ENCODE measurements around the gene ZER1.
A peak's percentile ranks its signal among the peaks of the same experiment; 100 is the strongest.

Gene ZER1

DNA sequence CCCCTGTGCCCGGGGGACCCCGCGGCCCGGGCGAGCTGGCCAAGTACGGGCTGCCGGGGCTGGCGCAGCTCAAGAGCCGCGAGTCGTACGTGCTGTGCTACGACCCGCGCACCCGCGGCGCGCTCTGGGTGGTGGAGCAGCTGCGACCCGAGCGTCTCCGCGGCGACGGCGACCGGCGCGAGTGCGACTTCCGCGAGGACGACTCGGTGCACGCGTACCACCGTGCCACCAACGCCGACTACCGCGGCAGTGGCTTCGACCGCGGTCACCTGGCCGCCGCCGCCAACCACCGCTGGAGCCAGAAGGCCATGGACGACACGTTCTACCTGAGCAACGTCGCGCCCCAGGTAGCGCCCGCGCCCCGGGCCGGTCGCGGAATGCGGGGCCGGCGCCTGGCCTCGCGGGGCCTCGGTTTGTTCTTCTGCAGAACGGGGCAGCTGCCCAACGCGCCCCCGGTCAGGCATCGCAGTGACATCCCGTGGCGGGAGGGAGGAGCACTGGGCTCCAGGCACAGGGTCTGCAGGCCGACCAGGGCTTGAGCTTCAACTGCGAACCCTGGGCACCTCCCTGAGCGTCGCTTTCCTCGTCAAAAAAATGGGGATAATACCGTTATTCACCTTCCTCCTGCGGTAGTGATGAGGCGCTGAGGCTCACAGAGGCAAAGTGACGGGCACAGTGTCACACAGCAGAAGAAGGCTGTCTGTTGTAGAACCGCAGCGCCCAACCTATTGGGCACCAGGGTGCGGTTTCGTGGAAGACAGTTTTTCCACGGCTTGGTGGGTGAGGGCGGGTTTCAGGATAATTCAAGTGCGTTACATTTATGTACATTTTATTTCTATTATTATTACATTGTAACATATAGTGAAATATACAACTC lies 47.4 kb upstream of the ZER1 start:
- H3K9me3 ChIP-seq (ENCODE audit: insufficient read depth, low read depth, low read length): no peaks in the 10 kb centered on the region
- peak overlapping the region; percentile 93 for H3K4me2 ChIP-seq (ENCODE audit: low read length)
- peak overlapping the region; percentile 56 for H3K18ac ChIP-seq (ENCODE audit: low read length)
- H3K23ac ChIP-seq (ENCODE audit: low read length): no peak overlapping the region
- H2BK5ac ChIP-seq (ENCODE audit: low read depth, low read length, poor library complexity): peak overlapping the region; percentile 38
- H3K14ac ChIP-seq (ENCODE audit: low read length): peak overlapping the region; percentile 55
- peak overlapping the region; percentile 18 for H2BK120ac ChIP-seq (ENCODE audit: insufficient read depth, low read length, poor library complexity)
- peaks cover 1% of the 10 kb centered on the region for H3K79me2 ChIP-seq (ENCODE audit: control insufficient read depth, insufficient read depth, low read length, poor library complexity)
- no peak overlapping the region for H4K12ac ChIP-seq (ENCODE audit: low read depth, low read length)
- H3K36me3 ChIP-seq (ENCODE audit: control insufficient read depth in 1 of 2, insufficient read depth in 2 of 2, low read length in 2 of 2): peaks cover 32% of the 10 kb centered on the region in 2 experiments
- peak overlapping the region; percentile 68 for H4K91ac ChIP-seq (ENCODE audit: low read depth, low read length)
- WGBS (ENCODE audit: extremely low coverage, insufficient coverage, insufficient read length): no CpG with 5 or more reads among the region's 90 CpGs
- DNase-seq: peak in 1 of 2 donors; percentile 39
- peak overlapping the region; percentile 6 for H3K9ac ChIP-seq (ENCODE audit: low read length)
- peaks cover 11 to 13% of the 10 kb centered on the region in 2 experiments for H3K4me1 ChIP-seq (ENCODE audit: control insufficient read depth in 1 of 2, insufficient read depth in 2 of 2, low read length in 2 of 2)
- peak overlapping the region; percentile 65 for H2AFZ ChIP-seq (ENCODE audit: insufficient read depth, low read length, poor library complexity)
- peak overlapping the region; percentile 81 for H3K4me3 ChIP-seq (ENCODE audit: low read depth, low read length)
- peak overlapping the region; percentile 40 for H4K8ac ChIP-seq (ENCODE audit: low read depth, low read length)
- H3K79me1 ChIP-seq (ENCODE audit: low read length): peaks cover 4% of the 10 kb centered on the region
- H2AK5ac ChIP-seq (ENCODE audit: low read length): no peak overlapping the region
- no peak overlapping the region for H3K4ac ChIP-seq (ENCODE audit: low read depth, low read length)
- no peak overlapping the region for H3K27ac ChIP-seq (ENCODE audit: low read depth, low read length)
- no peak overlapping the region for H2BK12ac ChIP-seq (ENCODE audit: low read length)
- no peaks in the 10 kb centered on the region for H3K27me3 ChIP-seq (ENCODE audit: insufficient read depth, low read length)

DNA sequence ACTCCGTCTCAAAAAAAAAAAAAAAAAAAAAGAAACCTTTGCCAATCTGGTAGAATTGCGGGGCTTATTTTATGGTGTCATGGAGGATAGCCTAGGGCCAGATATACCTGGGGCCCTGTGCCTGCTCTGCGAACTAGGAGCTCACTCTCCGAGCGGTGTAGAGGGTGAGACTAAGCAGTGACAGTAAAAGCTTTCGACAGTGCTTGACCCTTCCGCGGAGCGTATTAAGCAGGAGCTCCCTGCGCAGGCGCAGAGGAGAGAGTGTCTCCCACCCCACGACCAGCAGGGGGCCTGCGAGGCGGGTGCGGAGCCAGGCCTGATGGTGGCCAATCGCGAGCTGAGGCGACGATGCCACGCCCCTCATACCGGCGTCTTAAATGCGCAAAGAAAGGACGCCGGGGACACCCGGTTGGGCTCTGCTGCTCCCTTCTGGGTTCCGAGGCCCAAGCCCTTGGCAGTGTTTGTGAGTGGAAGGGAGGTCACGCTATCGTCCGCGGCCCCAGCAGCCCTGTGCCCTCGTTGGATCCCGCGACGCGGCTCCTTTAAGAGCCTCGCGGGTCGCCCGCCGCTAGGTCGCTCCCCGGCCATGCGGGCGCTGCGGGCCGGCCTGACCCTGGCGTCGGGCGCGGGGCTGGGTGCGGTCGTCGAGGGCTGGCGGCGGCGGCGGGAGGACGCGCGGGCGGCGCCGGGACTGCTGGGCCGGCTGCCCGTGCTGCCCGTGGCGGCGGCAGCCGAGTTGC lies 46.5 kb upstream of the ZER1 start, which contains the start of gene ENDOG:
Gene ENDOG, plus strand, starts transcription at position 402 of the 740 bp plus-strand sequence. Its CDS starts 185 bp downstream, at position 587.
- no CpG with 5 or more reads among the region's 70 CpGs for WGBS (ENCODE audit: extremely low coverage, insufficient coverage, insufficient read length)
- H4K91ac ChIP-seq (ENCODE audit: low read depth, low read length): peak within 1 kb of the TSS; percentile 68
- peak within 1 kb of the TSS; percentile 81 for H3K4me3 ChIP-seq (ENCODE audit: low read depth, low read length)
- no peaks in the 10 kb centered on the region for H3K27me3 ChIP-seq (ENCODE audit: insufficient read depth, low read length)
- peak within 1 kb of the TSS; percentile 55 for H3K14ac ChIP-seq (ENCODE audit: low read length)
- H2AFZ ChIP-seq (ENCODE audit: insufficient read depth, low read length, poor library complexity): peak within 1 kb of the TSS; percentile 65
- H2AK5ac ChIP-seq (ENCODE audit: low read length): no peak within 1 kb of the TSS
- H4K8ac ChIP-seq (ENCODE audit: low read depth, low read length): peak within 1 kb of the TSS; percentile 67
- peaks cover 1% of the 10 kb centered on the region for H3K79me2 ChIP-seq (ENCODE audit: control insufficient read depth, insufficient read depth, low read length, poor library complexity)
- H2BK120ac ChIP-seq (ENCODE audit: insufficient read depth, low read length, poor library complexity): peak within 1 kb of the TSS; percentile 18
- no peak within 1 kb of the TSS for H2BK12ac ChIP-seq (ENCODE audit: low read length)
- H2BK5ac ChIP-seq (ENCODE audit: low read depth, low read length, poor library complexity): peak within 1 kb of the TSS; percentile 38
- H3K27ac ChIP-seq (ENCODE audit: low read depth, low read length): no peak within 1 kb of the TSS
- peak within 1 kb of the TSS; percentile 6 for H3K9ac ChIP-seq (ENCODE audit: low read length)
- no peaks in the 10 kb centered on the region for H3K9me3 ChIP-seq (ENCODE audit: insufficient read depth, low read depth, low read length)
- H3K23ac ChIP-seq (ENCODE audit: low read length): no peak within 1 kb of the TSS
- peaks cover 4% of the 10 kb centered on the region for H3K79me1 ChIP-seq (ENCODE audit: low read length)
- H3K4ac ChIP-seq (ENCODE audit: low read depth, low read length): no peak within 1 kb of the TSS
- H3K4me1 ChIP-seq (ENCODE audit: control insufficient read depth in 1 of 2, insufficient read depth in 2 of 2, low read length in 2 of 2): peaks cover 11 to 13% of the 10 kb centered on the region in 2 experiments
- H3K36me3 ChIP-seq (ENCODE audit: control insufficient read depth in 1 of 2, insufficient read depth in 2 of 2, low read length in 2 of 2): peaks cover 24% of the 10 kb centered on the region in 2 experiments
- peak within 1 kb of the TSS; percentile 49 for H4K12ac ChIP-seq (ENCODE audit: low read depth, low read length)
- DNase-seq: peak; percentile 98 to 100
- peak within 1 kb of the TSS; percentile 93 for H3K4me2 ChIP-seq (ENCODE audit: low read length)
- peak within 1 kb of the TSS; percentile 56 for H3K18ac ChIP-seq (ENCODE audit: low read length)

DNA sequence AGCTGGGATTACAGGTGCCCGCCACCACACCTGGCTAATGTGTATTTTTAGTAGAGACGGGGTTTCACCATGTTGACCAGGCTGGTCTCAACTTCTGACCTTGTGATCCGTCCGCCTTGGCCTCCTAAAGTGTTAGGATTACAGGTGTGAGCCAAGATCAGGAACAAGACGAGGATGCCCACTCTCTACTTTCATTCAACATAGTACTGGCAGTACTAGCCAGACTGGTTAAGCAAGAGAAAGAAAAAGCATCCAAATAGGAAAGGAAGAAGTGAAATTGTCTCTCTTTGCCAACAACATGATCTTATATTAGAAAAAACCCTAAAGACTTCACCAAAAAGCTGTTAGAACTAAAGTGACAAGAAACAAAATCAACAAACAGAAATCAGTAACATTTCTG lies 39.1 kb upstream of the ZER1 start:
- WGBS (ENCODE audit: extremely low coverage, insufficient coverage, insufficient read length): no CpG with 5 or more reads among the region's 5 CpGs

DNA sequence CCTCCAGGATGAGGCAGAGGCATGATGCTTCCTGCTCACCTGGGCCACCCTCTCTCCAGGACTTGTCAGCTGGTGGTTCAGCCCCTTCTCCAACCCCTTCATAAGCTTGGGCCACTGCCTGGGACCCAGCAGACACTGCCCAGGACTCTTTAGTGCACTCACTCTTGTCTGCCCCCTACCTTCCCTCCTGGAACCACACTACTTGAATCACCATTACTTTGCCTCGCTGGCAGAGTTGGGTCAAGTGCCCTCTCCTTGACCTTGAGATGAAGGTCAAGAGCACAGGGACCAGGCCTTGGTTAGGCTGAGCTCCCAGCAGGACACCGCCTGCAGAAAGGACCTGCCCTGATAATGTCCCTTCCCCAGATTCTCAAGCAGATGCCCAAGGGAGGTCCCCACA lies 38.1 kb upstream of the ZER1 start:
- Histone ChIP-seq H3K36me3 (ENCODE audit: control insufficient read depth in 1 of 2, insufficient read depth in 2 of 2, low read length in 2 of 2) (peaks cover 34 to 38% of the 10 kb centered on the region in 2 experiments), H4K8ac (ENCODE audit: low read depth, low read length) (no peak overlapping the region), H2AK5ac (ENCODE audit: low read length) (no peak overlapping the region), H2BK12ac (ENCODE audit: low read length) (no peak overlapping the region), H4K12ac (ENCODE audit: low read depth, low read length) (no peak overlapping the region), H2BK120ac (ENCODE audit: insufficient read depth, low read length, poor library complexity) (no peak overlapping the region), H3K4me2 (ENCODE audit: low read length) (no peak overlapping the region), H3K4me3 (ENCODE audit: low read depth, low read length) (no peak overlapping the region), H3K18ac (ENCODE audit: low read length) (no peak overlapping the region), H3K4me1 (ENCODE audit: control insufficient read depth in 1 of 2, insufficient read depth in 2 of 2, low read length in 2 of 2) (no peaks in the 10 kb centered on the region), H2BK5ac (ENCODE audit: low read depth, low read length, poor library complexity) (no peak overlapping the region), H3K14ac (ENCODE audit: low read length) (no peak overlapping the region), H2AFZ (ENCODE audit: insufficient read depth, low read length, poor library complexity) (no peak overlapping the region), H3K27ac (ENCODE audit: low read depth, low read length) (no peak overlapping the region), H4K91ac (ENCODE audit: low read depth, low read length) (no peak overlapping the region), H3K79me2 (ENCODE audit: control insufficient read depth, insufficient read depth, low read length, poor library complexity) (no peaks in the 10 kb centered on the region), H3K9ac (ENCODE audit: low read length) (no peak overlapping the region), H3K79me1 (ENCODE audit: low read length) (no peaks in the 10 kb centered on the region), H3K27me3 (ENCODE audit: insufficient read depth, low read length) (no peaks in the 10 kb centered on the region), H3K9me3 (ENCODE audit: insufficient read depth, low read depth, low read length) (peaks cover 6% of the 10 kb centered on the region), H3K23ac (ENCODE audit: low read length) (no peak overlapping the region), H3K4ac (ENCODE audit: low read depth, low read length) (no peak overlapping the region)
- no peak for DNase-seq
- WGBS (ENCODE audit: extremely low coverage, insufficient coverage, insufficient read length): no CpG with 5 or more reads among the region's 2 CpGs

More for the DNA sequence above, 39.1 kb upstream of the ZER1 start:
- H2BK12ac ChIP-seq (ENCODE audit: low read length): no peak overlapping the region
- H2BK5ac ChIP-seq (ENCODE audit: low read depth, low read length, poor library complexity): no peak overlapping the region
- H2BK120ac ChIP-seq (ENCODE audit: insufficient read depth, low read length, poor library complexity): no peak overlapping the region
- no peak overlapping the region for H3K4me3 ChIP-seq (ENCODE audit: low read depth, low read length)
- H3K4me2 ChIP-seq (ENCODE audit: low read length): no peak overlapping the region
- H3K36me3 ChIP-seq (ENCODE audit: control insufficient read depth in 1 of 2, insufficient read depth in 2 of 2, low read length in 2 of 2): peaks cover 25 to 31% of the 10 kb centered on the region in 2 experiments
- H4K12ac ChIP-seq (ENCODE audit: low read depth, low read length): no peak overlapping the region
- DNase-seq: no peak
- no peak overlapping the region for H2AK5ac ChIP-seq (ENCODE audit: low read length)
- H3K9ac ChIP-seq (ENCODE audit: low read length): no peak overlapping the region
- no peak overlapping the region for H4K8ac ChIP-seq (ENCODE audit: low read depth, low read length)
- H3K23ac ChIP-seq (ENCODE audit: low read length): no peak overlapping the region
- H3K27ac ChIP-seq (ENCODE audit: low read depth, low read length): no peak overlapping the region
- no peaks in the 10 kb centered on the region for H3K79me1 ChIP-seq (ENCODE audit: low read length)
- no peak overlapping the region for H3K4ac ChIP-seq (ENCODE audit: low read depth, low read length)
- no peaks in the 10 kb centered on the region for H3K4me1 ChIP-seq (ENCODE audit: control insufficient read depth in 1 of 2, insufficient read depth in 2 of 2, low read length in 2 of 2)
- no peak overlapping the region for H3K14ac ChIP-seq (ENCODE audit: low read length)
- H4K91ac ChIP-seq (ENCODE audit: low read depth, low read length): no peak overlapping the region
- peaks cover 2% of the 10 kb centered on the region for H3K9me3 ChIP-seq (ENCODE audit: insufficient read depth, low read depth, low read length)
- H3K79me2 ChIP-seq (ENCODE audit: control insufficient read depth, insufficient read depth, low read length, poor library complexity): no peaks in the 10 kb centered on the region
- H3K27me3 ChIP-seq (ENCODE audit: insufficient read depth, low read length): no peaks in the 10 kb centered on the region
- H3K18ac ChIP-seq (ENCODE audit: low read length): no peak overlapping the region
- H2AFZ ChIP-seq (ENCODE audit: insufficient read depth, low read length, poor library complexity): no peak overlapping the region

Measured in trophoblast cell (in vitro differentiated cells and primary cell).